Prostate gland (tissue), 2 donors: ENCODE measurements around the gene STX1A. TPM values are rescaled to one million over a fixed set of nuclear protein-coding genes. Genes with fewer than 3 reads are reported as not detected.

Source experiments
- DNase-seq: peaks from one replicate; pipeline ENCODE4 v3.0.0-alpha.2; 2019; ENCODE audit warnings: low spot score
- H3K27ac ChIP-seq, 2 donors: fragments of 200-600 bp; sonication (generic); 2 replicates each; pipeline ENCODE4 v1.5.1; 2017 to 2019
- H3K27me3 ChIP-seq: fragments of 200-600 bp; sonication (generic); replicated peaks from 2 replicates; pipeline ENCODE4 v1.5.1; 2019; ENCODE audit not compliant: insufficient read depth
- H3K36me3 ChIP-seq, 2 donors: fragments of 200-600 bp; sonication (generic); 1 replicate in 1 of 2; 2 replicates in 1 of 2; pipeline versions ENCODE4 v1.5.1 to v1.8.1; 2017 to 2019
- H3K4me1 ChIP-seq: fragments of 200-600 bp; sonication (generic); replicated peaks from 2 replicates; pipeline ENCODE4 v1.5.1; 2019
- H3K4me3 ChIP-seq, 2 donors: fragments of 200-600 bp; sonication (generic); 2 replicates each; pipeline ENCODE4 v1.5.1; 2017 to 2019
- H3K9me3 ChIP-seq: fragments of 200-600 bp; sonication (generic); 2 replicates; pipeline ENCODE4 v1.5.1; 2017
- POLR2A ChIP-seq: fragments of 450-650 bp; IDR thresholded peaks from one replicate; pipeline ENCODE4 v1.6.1; 2016; ENCODE audit warnings: antibody characterized with exemption, mild to moderate bottlenecking
- POLR2AphosphoS5 ChIP-seq: sonication (generic); formaldehyde crosslinking; IDR thresholded peaks from one replicate; pipeline ENCODE4 v1.6.1; 2017; ENCODE audit warnings: antibody characterized with exemption
- WGBS: methylation state at CpG from one replicate; pipeline ENCODE4 v1.1.5; 2018; 5-methylcytosine and 5-hydroxymethylcytosine counted together
- intact Hi-C: fragments of 100-400 bp; cut with DNase I; formaldehyde crosslinking; loops from one replicate; pipeline ENCODE4 v1.14.2; 2022
- total RNA-seq, 2 donors: library from RNA; depleted of rRNA; stranded (reverse); fragments of >200 nt; gene quantifications; one replicate each; pipeline ENCODE4 v1.1.0, GENCODE V29; 2016
- TF ChIP-seq, protein P1 (sequence below), 4 experiments: fragments of 200-600 bp in 2 of 4; fragments of 450-650 bp in 2 of 4; sonication (generic) in 2 of 4; IDR thresholded peaks; 1 replicate in 3 of 4; 2 replicates in 1 of 4; pipeline ENCODE4 v1.5.1; 2016 to 2019; ENCODE audit warnings: antibody characterized with exemption in 4 of 4, mild to moderate bottlenecking in 2 of 4, moderate library complexity in 2 of 4

Gene STX1A
- total RNA-seq, 2 donors from 2014 or later = 6.8 to 15.3 TPM

DNA sequence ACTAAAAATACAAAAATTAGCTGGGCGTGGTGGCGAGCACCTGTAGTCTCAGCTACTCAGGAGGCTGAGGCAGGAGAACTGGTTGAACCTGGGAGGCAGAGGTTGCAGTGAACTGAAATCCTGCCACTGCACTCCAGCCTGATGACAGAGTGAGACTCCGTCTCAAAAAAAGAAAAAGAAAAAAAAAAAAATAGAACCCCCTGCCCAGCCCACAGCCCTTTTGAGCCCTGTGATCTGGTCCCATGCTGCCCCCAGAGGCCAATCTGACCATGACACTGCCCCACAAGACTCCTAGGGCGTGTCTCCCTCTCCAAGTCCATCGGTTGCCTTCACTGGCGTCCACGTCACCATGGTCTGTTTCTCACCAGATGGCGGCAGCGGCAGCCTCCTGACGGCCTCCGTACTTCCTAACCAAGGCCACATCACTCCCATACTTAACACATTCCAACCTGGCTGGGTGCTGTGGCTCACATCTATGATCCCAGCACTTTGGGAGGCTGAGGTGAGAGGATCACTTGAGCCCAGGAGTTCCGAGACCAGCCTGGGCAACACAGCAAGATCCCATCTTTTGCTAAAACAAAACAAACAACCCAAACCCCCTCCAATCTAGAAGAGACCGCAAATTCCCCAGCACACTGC is 18.0 kb downstream of the STX1A start:
- no peak for TF ChIP-seq POLR2A
- TF ChIP-seq, protein P1, sequence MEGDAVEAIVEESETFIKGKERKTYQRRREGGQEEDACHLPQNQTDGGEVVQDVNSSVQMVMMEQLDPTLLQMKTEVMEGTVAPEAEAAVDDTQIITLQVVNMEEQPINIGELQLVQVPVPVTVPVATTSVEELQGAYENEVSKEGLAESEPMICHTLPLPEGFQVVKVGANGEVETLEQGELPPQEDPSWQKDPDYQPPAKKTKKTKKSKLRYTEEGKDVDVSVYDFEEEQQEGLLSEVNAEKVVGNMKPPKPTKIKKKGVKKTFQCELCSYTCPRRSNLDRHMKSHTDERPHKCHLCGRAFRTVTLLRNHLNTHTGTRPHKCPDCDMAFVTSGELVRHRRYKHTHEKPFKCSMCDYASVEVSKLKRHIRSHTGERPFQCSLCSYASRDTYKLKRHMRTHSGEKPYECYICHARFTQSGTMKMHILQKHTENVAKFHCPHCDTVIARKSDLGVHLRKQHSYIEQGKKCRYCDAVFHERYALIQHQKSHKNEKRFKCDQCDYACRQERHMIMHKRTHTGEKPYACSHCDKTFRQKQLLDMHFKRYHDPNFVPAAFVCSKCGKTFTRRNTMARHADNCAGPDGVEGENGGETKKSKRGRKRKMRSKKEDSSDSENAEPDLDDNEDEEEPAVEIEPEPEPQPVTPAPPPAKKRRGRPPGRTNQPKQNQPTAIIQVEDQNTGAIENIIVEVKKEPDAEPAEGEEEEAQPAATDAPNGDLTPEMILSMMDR (IDR thresholded peaks at IDR 0.05) = peak in 1 of 4 experiments; percentile 32
- TF ChIP-seq POLR2AphosphoS5 = no peak
- Histone ChIP-seq H3K9me3 (no peaks in the 10 kb centered on the region), H3K36me3 (no peaks in the 10 kb centered on the region), H3K27ac (no peak overlapping the region), H3K27me3 (no peaks in the 10 kb centered on the region), H3K4me3 (no peak overlapping the region), H3K4me1 (peaks cover 6% of the 10 kb centered on the region)
- no peak for DNase-seq
- intact Hi-C loops = no loop called here
- 77% methylated on average over 13 of the region's 13 CpGs for WGBS

DNA sequence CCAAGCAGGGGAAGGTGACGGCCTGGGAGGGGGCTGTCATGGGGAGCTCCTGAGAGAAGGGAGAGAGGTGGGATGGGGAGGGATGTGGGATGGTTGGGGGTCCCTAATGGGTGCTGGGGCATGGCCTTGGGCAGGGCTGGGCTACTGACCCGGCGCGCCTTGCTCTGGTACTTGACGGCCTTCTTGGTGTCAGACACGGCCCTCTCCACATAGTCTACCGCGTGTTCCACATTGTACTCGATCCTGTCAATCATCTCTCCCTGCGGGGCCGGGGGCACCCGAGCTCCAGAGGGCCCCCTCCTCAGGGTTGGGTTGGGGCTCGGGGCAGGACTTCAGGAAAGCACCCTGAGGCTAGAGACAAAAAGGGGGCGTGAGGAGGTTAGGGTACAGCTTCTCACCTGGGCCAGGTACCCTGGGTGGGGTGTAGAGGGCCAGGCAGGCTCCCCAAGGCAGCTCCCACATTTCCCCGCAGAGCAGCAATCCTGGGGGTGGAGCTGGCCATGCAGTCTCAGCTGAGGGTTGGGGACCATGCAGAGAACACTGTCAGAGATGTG is 18.8 kb downstream of the STX1A start:
- WGBS = 88% methylated on average over 15 of the region's 15 CpGs
- H3K27ac ChIP-seq = no peak overlapping the region
- intact Hi-C loops = no loop called here
- DNase-seq = no peak
- H3K36me3 ChIP-seq = no peaks in the 10 kb centered on the region
- H3K4me1 ChIP-seq = peaks cover 6% of the 10 kb centered on the region
- H3K9me3 ChIP-seq = no peaks in the 10 kb centered on the region
- TF ChIP-seq POLR2A (no peak), POLR2AphosphoS5 (no peak)
- TF ChIP-seq, protein P1 (IDR thresholded peaks at IDR 0.05) = no peak
- no peak overlapping the region for H3K4me3 ChIP-seq
- no peaks in the 10 kb centered on the region for H3K27me3 ChIP-seq

DNA sequence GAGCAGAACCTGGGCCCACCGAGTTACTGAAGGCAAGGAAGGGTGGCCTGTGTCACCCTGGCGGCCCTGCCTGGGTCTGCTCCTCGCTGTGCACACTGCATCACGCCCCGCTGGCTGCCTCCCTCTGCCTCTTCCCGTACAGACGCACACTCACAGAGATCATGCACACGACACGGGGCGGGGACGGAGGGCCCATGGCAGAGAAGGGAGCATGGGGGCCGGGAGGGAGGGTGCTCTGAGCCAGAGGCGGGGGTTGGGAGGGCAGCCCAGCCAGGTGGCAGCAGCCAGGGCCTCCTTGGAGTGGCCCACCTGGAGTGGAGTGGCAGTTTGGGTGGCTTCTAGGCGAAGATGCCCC is 19.4 kb downstream of the STX1A start:
- H3K4me1 ChIP-seq = peaks cover 6% of the 10 kb centered on the region
- no peak overlapping the region for H3K4me3 ChIP-seq
- no peak overlapping the region for H3K27ac ChIP-seq
- intact Hi-C loops = no loop called here
- no peaks in the 10 kb centered on the region for H3K9me3 ChIP-seq
- DNase-seq = no peak
- no peaks in the 10 kb centered on the region for H3K27me3 ChIP-seq
- WGBS = 82% methylated on average over 14 of the region's 14 CpGs
- no peaks in the 10 kb centered on the region for H3K36me3 ChIP-seq
- TF ChIP-seq, protein P1 (IDR thresholded peaks at IDR 0.05) = no peak
- TF ChIP-seq POLR2AphosphoS5 (no peak), POLR2A (no peak)

DNA sequence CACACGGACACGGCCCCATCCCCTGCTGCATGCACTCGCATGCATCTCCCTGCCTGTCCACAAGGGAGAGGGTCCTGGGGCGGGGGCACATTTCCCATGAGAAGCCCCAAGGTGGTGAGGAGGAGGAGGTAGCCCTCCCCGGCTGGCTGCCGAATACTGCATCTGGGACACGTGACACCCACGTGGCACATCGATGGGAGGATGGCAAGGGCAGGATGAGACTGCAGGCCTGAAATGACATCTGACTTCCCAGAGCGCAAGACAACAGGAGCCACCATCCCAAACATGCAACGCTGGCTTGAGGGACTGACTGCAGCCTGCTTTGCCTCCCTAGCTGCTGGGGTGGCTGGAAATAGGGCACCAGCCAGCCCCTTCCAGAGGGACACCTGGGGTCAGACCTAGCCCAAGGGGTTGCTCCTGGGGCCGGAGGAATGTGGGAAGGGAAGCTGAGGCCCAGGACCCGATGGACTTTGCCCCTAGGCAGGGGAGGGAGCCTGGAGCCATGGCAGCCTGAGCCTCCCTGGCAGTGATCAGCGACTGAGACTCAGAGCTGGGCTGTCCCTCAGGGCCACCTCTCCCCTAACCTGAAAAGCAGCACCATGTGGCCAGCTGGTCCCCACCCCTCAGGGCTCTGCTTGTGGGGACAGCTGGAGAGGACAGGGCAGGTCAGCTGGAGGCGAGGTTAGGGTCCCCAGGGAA is 19.9 kb downstream of the STX1A start:
- Histone ChIP-seq H3K27me3 (no peaks in the 10 kb centered on the region), H3K9me3 (no peaks in the 10 kb centered on the region), H3K27ac (no peak overlapping the region), H3K36me3 (no peaks in the 10 kb centered on the region), H3K4me3 (no peak overlapping the region), H3K4me1 (peaks cover 1% of the 10 kb centered on the region)
- 82% methylated on average over 15 of the region's 15 CpGs for WGBS
- intact Hi-C loops = no loop called here
- TF ChIP-seq, protein P1 (IDR thresholded peaks at IDR 0.05) = no peak
- TF ChIP-seq POLR2AphosphoS5 = no peak
- DNase-seq = no peak
